T-helper 17 cell (primary cell): Measurements from ENCODE around the gene SEZ6L. TPM values are rescaled to one million over a fixed set of nuclear protein-coding genes. Genes with fewer than 3 reads are reported as not detected.
A peak's percentile ranks its signal among the peaks of the same experiment; 100 is the strongest.

Source experiments
- ATAC-seq: fragments of 150-1000 bp; cut with Tn5 transposase; 2 replicates; pipeline ENCODE4 v1.10.0; 2021; ENCODE audit warnings: mild to moderate bottlenecking, moderate library complexity
- DNase-seq, 3 donors: peaks; one replicate each; pipeline versions ENCODE4 v3.0.0 to v3.0.0-alpha.2; 2020 to 2021
- H3K9me3 ChIP-seq: one replicate; pipeline ENCODE4 v1.7.0; 2013; ENCODE audit warnings: low read length, mild to moderate bottlenecking; ENCODE audit not compliant: control insufficient read depth, poor library complexity, severe bottlenecking
- H3K27ac Mint-ChIP-seq: one replicate; pipeline ENCODE4 v1.8.0; 2022; ENCODE audit warnings: mild to moderate bottlenecking, moderate library complexity, mixed read lengths
- H3K27me3 Mint-ChIP-seq: one replicate; pipeline ENCODE4 v1.8.0; 2022; ENCODE audit warnings: mixed read lengths
- H3K36me3 Mint-ChIP-seq: one replicate; pipeline ENCODE4 v1.8.0; 2022; ENCODE audit warnings: low read depth, mixed read lengths
- H3K4me1 Mint-ChIP-seq: one replicate; pipeline ENCODE4 v1.8.0; 2022; ENCODE audit warnings: mild to moderate bottlenecking, mixed read lengths
- H3K4me3 Mint-ChIP-seq: one replicate; pipeline ENCODE4 v1.8.0; 2022; ENCODE audit warnings: mild to moderate bottlenecking, moderate library complexity, mixed read lengths
- total RNA-seq, 4 donors: library from RNA in 2 of 4; stranded (reverse) in 2 of 4; gene quantifications; one replicate each; pipeline ENCODE4 v1.2.3 and lab custom pipeline; 2022 to 2026

The SEZ6L gene
- total RNA-seq, 2 donors from 2014 or later: 0.07 to 0.13 TPM

DNA sequence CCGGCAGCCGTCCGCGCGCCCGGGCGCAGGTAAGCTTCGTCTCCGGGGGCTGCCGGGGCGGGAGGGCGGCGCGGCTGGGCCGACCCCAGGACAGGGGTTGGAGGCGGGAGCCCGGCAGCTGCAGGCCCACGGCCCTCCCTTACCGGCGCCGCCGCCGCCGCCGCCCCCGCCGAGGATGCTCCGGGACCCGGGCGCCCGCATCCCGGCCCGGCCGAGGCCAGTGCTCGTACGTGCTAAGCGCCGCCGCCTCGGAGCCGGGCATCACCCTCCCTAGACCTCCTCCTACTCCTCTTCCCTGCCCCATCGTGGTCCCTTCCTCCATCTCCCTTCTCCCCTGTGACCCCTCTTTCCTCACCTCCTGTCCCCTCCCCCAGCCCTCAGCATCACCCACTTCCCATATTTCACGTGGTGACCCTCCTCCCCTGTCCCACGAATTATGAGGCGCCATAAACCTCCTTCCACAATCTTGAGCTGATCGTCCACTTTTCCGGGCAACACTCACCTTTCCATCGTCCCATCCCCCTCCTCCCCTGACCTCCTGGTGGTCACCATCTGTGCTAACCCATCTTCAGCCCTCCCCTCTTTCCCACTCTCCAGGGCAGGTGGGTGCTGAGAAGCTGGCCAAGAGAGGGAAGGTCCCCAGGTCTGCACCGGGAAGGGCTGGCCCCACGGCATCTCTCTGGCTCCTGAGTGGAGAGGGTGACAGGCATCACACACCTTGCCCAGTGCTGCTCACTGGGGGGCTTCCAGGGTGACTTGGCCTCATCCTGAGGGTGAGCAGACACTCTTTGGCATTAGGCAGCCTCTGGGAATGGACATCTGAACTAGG, 260.4 kb downstream of the SEZ6L start:
- ATAC-seq (peak; percentile 3), DNase-seq (peak in 1 of 3 donors; percentile 7)
- H3K27ac Mint-ChIP-seq: no peak overlapping the region
- H3K9me3 ChIP-seq: no peaks in the 10 kb centered on the region
- H3K36me3 Mint-ChIP-seq: peaks cover 3% of the 10 kb centered on the region
- H3K4me3 Mint-ChIP-seq: peak overlapping the region; percentile 87
- peaks cover 26% of the 10 kb centered on the region for H3K4me1 Mint-ChIP-seq
- no peaks in the 10 kb centered on the region for H3K27me3 Mint-ChIP-seq

- H3K4me1 Mint-ChIP-seq: peaks cover 33% of the 10 kb centered on the region
- DNase-seq: no peak
Measured at GRCh38 chr22:26430600-26430999, 261.3 kb downstream of the SEZ6L start.

DNA sequence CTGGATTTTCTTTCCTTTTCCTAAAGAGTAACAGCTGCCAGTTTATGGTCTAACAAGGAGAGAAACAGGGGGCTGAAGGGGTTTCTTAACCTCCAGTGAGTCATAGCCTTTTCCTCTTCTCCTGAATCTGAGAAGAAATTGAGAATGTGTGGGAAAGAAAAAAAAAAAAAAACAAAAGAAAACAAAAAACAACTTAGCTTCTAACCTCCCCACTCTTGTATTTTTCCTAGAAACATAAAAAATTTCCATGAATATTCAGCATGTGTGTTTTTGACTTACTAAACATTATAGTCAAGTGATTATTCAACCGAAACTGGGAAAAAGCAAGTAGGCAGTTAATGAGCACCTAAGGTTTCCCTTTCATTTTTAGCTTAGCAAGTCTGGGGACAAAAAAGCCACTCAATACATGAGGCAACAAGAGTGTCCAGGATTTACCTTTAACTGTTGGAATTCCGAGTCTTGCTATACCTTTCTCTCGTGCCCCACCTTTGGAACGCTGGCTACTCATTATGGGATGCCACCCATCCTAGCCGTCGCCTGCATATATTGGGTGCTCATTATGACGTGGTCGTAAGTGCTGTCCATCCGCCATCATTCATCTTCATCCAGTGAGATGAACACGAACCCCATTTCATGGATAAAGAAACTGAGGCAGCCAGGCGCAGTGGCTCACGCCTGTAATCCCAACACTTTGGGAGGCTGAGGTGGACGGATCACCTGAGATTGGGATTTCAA, 262.2 kb downstream of the SEZ6L start:
- ATAC-seq (no peak), DNase-seq (no peak)
- Mint-ChIP-seq H3K36me3 (peaks cover 3% of the 10 kb centered on the region), H3K4me1 (peaks cover 40% of the 10 kb centered on the region), H3K27ac (peak overlapping the region; percentile 9), H3K27me3 (no peaks in the 10 kb centered on the region), H3K4me3 (peak overlapping the region; percentile 12)
- H3K9me3 ChIP-seq: no peaks in the 10 kb centered on the region

More at GRCh38 chr22:26430600-26430999, 261.3 kb downstream of the SEZ6L start:
- Mint-ChIP-seq H3K36me3 (peaks cover 3% of the 10 kb centered on the region), H3K27me3 (no peaks in the 10 kb centered on the region), H3K4me3 (peak overlapping the region; percentile 87), H3K27ac (peak overlapping the region; percentile 9)
- ATAC-seq: no peak
- no peaks in the 10 kb centered on the region for H3K9me3 ChIP-seq

DNA sequence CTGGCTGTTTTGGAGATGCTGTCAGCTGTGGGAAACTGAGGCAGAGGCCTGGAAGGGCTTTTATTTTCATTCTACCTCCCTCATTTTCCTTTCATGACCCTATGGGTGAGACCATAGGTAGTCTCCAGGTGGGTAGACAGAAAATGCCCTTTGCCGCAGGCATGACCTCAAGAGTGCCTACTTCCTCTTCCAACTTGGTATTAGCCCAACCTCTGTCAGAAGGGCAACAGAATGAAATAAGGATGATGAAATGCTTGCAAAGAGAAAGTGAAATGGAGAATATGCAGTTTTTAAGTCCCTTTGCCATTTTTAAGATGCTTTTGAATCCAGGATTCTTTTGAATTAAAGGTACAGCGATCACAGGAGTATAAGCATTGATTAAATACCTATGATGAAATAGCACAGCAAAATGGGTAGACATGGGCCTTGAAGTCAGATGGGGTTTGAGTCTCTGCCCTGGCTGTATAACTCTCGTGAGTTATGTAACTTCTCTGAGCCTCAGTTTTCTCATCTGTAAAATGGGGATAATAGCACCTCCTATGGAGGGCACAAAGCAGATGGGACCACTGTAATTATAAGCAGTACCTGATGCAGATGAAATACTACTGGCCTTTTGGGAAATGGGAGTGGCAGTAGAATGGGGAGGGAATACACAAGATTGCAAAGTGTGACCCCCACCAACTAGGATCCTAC, 263.5 kb downstream of the SEZ6L start:
- H3K27me3 Mint-ChIP-seq: no peaks in the 10 kb centered on the region
- no peaks in the 10 kb centered on the region for H3K9me3 ChIP-seq
- no peak overlapping the region for H3K27ac Mint-ChIP-seq
- peaks cover 39% of the 10 kb centered on the region for H3K4me1 Mint-ChIP-seq
- DNase-seq: no peak
- ATAC-seq: no peak
- peaks cover 3% of the 10 kb centered on the region for H3K36me3 Mint-ChIP-seq
- H3K4me3 Mint-ChIP-seq: no peak overlapping the region
